BJ (cell line): ENCODE measurements around the gene UBE2D2. TPM values are rescaled to one million over a fixed set of nuclear protein-coding genes. Genes with fewer than 3 reads are reported as not detected.

ENCODE experiments used
- CTCF ChIA-PET: fragments of 350-600 bp; formaldehyde crosslinking; extraction: SDS; loops from one replicate; lab custom pipeline; 2021; ENCODE audit warnings: antibody characterized with exemption, inconsistent platforms; lab: Yijun Ruan, JAX
- POLR2A ChIA-PET: fragments of 300-600 bp; sonication (Branson Sonifier 250); formaldehyde crosslinking; extraction: SDS; loops from one replicate; lab custom pipeline; 2021; ENCODE audit warnings: antibody characterized with exemption; lab: Charles Lee
- DNase-seq: peaks from one replicate; pipeline ENCODE4 v3.0.0-alpha.2; 2011; ENCODE audit warnings: low read depth
- H3K27me3 ChIP-seq: 2 replicates; pipeline ENCODE4 v1.6.0; 2011; ENCODE audit warnings: low read length; ENCODE audit not compliant: control insufficient read depth, insufficient read depth
- H3K36me3 ChIP-seq: 2 replicates; pipeline ENCODE4 v1.5.1; 2011; ENCODE audit warnings: low read length; ENCODE audit not compliant: control insufficient read depth, insufficient read depth
- H3K4me3 ChIP-seq: 2 replicates; pipeline ENCODE4 v1.5.1; 2011; ENCODE audit warnings: low read depth, mild to moderate bottlenecking, control low read depth, low read length
- CTCF ChIP-seq: IDR thresholded peaks from 2 replicates; pipeline ENCODE4 v1.5.1; 2011; ENCODE audit warnings: low read depth, mild to moderate bottlenecking, control low read depth, inconsistent platforms, low read length, moderate library complexity; ENCODE audit not compliant: insufficient read depth
- polyA plus RNA-seq: library from polyadenylated mRNA; depleted of rRNA; stranded (reverse); fragments of >200 nt; gene quantifications from 2 replicates; pipeline ENCODE4 v1.2.3, GENCODE V29; 2011

Gene UBE2D2
- polyA plus RNA-seq, 1 experiment = 18.2 TPM

- Histone ChIP-seq H3K4me3 (no peak overlapping the region), H3K27me3 (no peaks in the 10 kb centered on the region), H3K36me3 (no peaks in the 10 kb centered on the region)
- no peak for DNase-seq
- CTCF ChIA-PET = interaction anchor here (1.4 kb wide), 1 partner anchor 58 kb away, joined by 4 read pairs; no protein-coding TSS in a partner anchor
- no peak for TF ChIP-seq CTCF
- POLR2A ChIA-PET = no interaction called here
Measured at GRCh38 chr5:139571543-139571942, 10.4 kb downstream of the UBE2D2 start.

- CTCF ChIA-PET = interaction anchor here (1.3 to 1.4 kb wide), 2 partner anchors 59 to 151 kb away, joined by 4 read pairs; no protein-coding TSS in a partner anchor
- Histone ChIP-seq H3K27me3 (no peaks in the 10 kb centered on the region), H3K36me3 (no peaks in the 10 kb centered on the region), H3K4me3 (no peak overlapping the region)
- POLR2A ChIA-PET = interaction anchor here (0.6 kb wide), 1 partner anchor 230 kb away, joined by 3 read pairs; no protein-coding TSS in a partner anchor
- no peak for DNase-seq
- TF ChIP-seq CTCF = no peak
Measured at GRCh38 chr5:139571966-139572365, 10.8 kb downstream of the UBE2D2 start.

- no peak for DNase-seq
- Histone ChIP-seq H3K27me3 (no peaks in the 10 kb centered on the region), H3K36me3 (no peaks in the 10 kb centered on the region), H3K4me3 (no peak overlapping the region)
- CTCF ChIA-PET = interaction anchor here (0.6 to 2.6 kb wide), 13 partner anchors 9 to 119 kb away, joined by 3 to 17 read pairs (median 3); partner anchors contain the start of gene UBE2D2
- POLR2A ChIA-PET = no interaction called here
- peak; percentile 75 for TF ChIP-seq CTCF
Measured at GRCh38 chr5:139574641-139575312, 13.6 kb downstream of the UBE2D2 start.

- no peak for TF ChIP-seq CTCF
- H3K4me3 ChIP-seq = no peak overlapping the region
- CTCF ChIA-PET = interaction anchor here (0.6 to 2.6 kb wide), 12 partner anchors 8 to 190 kb away, joined by 3 to 17 read pairs (median 3); partner anchors contain the start of gene UBE2D2
- no peak for DNase-seq
- no peaks in the 10 kb centered on the region for H3K36me3 ChIP-seq
- H3K27me3 ChIP-seq = no peaks in the 10 kb centered on the region
- POLR2A ChIA-PET = no interaction called here
Measured at GRCh38 chr5:139575313-139575646, 14.1 kb downstream of the UBE2D2 start.

- H3K27me3 ChIP-seq = no peaks in the 10 kb centered on the region
- ChIA-PET CTCF (interaction anchor here (0.6 to 2.6 kb wide), 8 partner anchors 10 to 338 kb away, joined by 3 to 17 read pairs (median 4); partner anchors contain the start of gene UBE2D2), POLR2A (no interaction called here)
- H3K4me3 ChIP-seq = no peak overlapping the region
- TF ChIP-seq CTCF = no peak
- H3K36me3 ChIP-seq = no peaks in the 10 kb centered on the region
- DNase-seq = no peak
Measured at GRCh38 chr5:139575751-139576150, 14.6 kb downstream of the UBE2D2 start.
